GM21619 (cell line): Measurements from ENCODE around the gene TMEM272.
A peak's percentile ranks its signal among the peaks of the same experiment; 100 is the strongest.
"Not testable (repeated sequence)": the region's sequence is repeated elsewhere in the genome, so short reads cannot be mapped to it uniquely, and the experiment has no call there.

Experiments
- ATAC-seq: cut with Tn5 transposase; IDR thresholded peaks from one replicate; pipeline ENCODE4 v1.9.1; 2021; ENCODE audit not compliant: unreplicated experiment

TMEM272 gene

GRCh38 chr13:51825681-51826254, 19.2 kb downstream of the TMEM272 start:
- ATAC-seq: no peak

DNA sequence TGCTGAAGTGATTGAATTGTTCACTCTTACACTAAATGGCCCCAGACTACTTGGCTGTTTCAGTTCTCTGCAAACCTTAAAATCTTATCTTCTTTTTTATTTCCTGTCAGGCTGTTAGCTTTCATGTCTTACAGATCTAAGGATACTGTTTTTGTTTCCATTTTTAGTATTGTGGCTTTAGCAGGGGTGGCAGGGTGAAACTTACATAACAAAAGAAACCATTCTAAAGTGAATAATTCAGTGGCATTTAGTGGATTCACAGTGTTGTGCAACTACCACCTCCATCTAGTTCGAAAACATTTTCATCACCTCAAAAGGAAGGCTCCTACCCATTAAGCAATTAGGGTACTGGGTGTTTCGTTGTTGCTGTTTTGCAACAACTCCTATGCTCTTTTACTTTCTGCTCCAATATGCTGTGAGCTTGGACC, 19.8 kb downstream of the TMEM272 start:
- ATAC-seq: no peak

DNA sequence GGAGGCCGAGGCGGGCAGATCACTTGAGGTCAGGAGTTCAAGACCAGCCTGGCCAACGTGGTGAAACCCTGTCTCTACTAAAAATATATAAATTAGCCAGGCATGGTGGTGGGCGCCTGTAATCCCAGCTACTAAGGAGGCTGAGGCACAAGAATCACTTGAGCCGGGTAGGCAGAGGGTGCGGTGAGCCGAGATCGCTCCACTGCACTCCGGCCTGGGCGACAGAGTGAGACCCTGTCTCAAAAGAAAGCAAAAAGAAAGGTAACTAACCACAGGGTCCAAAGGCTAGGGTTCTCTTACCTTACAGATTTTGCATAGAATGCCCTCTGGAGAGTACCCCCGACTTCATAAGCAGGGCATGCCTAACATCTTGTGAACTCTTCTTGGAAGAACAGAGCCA, 20.3 kb downstream of the TMEM272 start:
- ATAC-seq: not testable (repeated sequence)

DNA sequence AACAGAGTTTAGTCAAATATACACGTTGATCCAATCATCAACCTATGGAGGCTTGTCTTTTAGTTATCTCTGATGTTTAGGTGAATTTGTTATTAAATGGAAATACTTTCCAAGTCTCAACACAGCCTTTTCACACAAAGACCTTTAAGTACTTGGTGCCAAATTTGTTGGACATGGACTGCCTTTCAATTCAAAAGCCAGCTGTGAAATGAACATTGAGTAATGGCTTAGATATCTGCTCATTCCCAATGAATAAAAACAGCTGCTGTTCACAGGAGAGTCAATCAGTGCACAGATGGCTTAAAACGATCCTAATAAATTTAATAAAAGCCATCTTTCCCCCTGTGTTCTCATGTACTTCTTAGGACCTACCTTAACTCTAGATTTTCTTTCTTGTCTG, 21.1 kb downstream of the TMEM272 start:
- no peak for ATAC-seq

DNA sequence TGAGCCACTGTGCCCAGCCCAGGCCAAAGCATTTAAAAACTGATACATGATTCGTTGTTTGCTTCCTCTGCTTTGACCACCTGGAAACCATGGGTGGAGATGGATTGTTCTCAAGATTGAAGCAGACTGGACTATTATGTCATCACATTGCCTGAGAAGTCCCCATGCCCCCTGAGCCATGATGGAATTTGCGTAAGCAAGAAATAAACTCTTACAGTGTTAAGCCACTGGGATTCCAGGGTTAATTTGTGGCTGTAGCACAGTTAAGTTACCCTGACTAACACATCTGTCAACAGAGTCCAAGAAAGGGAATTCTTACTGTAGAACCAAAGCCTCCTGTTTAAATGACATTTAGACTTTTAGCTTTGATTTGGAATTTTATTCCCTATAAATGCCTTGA, 21.6 kb downstream of the TMEM272 start:
- ATAC-seq: no peak

DNA sequence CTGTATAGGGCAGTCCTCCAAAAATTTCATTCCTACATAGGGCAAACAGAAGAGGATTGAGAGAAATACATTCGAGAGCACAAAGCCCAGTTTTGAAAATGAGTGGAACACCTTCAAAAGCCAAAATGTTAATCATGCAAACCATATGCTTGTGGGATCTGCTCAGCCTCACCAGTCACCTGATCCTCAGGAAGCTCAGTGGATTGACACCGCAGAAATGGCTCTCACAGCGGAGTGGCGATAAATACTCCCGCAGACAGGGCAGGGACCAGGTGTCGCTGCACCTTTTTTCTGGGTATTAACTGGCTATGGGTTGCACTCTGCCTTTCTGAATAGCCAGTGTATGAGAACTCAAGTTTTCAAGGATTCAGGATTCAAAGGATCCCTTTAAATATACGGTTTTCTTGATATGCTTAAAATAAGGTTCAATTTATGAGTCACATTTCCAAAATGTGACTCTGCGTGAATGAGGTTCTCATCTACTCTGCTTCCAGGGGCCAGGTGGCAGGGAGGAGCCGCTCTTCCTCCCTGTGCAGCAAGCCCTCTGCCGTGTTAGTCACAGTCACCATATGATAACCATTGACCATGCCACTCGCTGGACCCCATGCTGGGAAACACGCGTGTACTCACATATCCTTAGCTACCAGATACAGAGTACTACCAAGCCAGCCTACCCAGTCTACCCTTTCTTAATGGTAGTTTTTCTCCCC, 22.7 kb downstream of the TMEM272 start:
- ATAC-seq: no peak

- no peak for ATAC-seq
Measured at GRCh38 chr13:51821606-51822005, 23.4 kb downstream of the TMEM272 start.

DNA sequence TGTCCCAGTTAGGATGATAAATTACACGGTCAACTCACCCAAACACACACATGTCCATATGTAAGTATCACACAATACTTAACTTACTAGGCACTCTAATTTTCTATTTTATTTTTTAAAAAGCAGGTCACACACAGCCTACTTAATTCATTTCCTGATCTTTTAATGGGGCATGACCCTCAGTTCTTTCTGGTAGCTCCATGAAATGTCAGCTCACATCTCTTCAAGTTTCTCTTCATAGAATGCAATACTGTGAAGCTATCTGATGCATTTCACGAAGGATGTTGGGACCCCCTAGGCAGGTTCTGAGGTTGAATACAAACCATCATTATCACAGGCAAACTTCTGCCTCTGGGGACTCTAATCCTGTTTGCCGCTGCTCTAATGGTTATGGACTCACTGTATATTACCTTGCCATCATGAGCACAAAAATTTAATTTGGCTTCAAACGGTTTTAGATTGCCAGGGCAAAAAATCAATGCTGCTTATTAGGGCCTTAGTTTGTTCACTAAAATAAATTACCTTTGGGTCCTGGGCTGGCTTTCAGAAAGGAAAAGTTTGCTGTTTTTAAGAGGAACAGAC, 24.9 kb downstream of the TMEM272 start:
- ATAC-seq: no peak

- no peak for ATAC-seq
Measured at GRCh38 chr13:51819544-51819943, 25.4 kb downstream of the TMEM272 start.

- ATAC-seq: peak; percentile 38
Measured at GRCh38 chr13:51818781-51819511, 26.0 kb downstream of the TMEM272 start.

GRCh38 chr13:51818276-51818675, 26.7 kb downstream of the TMEM272 start:
- ATAC-seq: no peak

DNA sequence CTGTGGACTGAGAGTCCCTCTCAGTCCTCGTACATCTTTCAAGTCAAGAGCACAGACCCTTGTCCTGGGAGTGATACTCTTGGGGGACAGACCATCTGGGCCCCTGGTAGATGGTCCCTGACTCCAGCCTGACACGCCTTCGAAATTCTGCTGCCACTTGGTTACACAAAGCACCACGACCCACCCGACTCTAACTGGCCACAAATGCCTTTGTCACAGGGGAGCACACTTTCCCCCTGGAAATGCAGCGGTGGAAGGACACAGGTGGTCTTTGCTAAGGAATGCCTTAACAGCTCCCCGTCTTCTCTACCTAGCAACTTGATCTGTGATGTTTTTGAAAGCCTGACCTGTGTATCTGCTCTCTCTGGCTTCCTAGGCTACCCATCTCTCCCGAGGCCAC, 27.3 kb downstream of the TMEM272 start:
- no peak for ATAC-seq

DNA sequence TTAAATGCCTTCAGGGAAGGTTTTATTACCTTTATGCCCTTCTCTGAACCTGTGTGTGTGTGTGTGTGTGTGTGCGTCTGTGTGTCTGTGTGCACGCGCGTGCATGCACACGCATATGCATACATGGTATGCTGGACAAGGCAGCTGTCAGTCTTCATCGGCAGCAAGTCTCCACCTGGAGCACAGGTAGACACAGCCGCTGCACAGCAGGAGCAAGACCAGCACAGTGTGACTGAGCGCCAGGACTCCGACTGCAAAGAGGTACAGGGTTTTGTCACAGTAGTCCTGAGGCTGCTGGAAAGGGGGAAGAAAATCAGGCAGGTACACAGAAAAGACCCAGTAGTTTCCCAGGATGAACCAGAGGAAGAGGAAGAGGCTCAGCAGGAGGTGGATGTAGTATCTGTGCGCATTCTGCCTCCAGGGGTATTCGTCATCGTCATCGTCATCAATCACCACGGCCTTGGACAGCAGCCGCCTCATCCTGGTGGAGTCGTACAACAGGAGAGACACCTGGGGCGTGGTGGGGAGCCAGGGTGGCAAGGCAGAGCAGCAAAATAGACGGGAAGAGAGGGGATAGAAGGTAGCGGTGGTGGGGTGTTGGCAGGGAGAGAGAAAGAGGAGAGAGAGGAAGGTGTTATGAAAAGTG, 28.2 kb downstream of the TMEM272 start:
- no peak for ATAC-seq

GRCh38 chr13:51815848-51816247, 29.1 kb downstream of the TMEM272 start:
- ATAC-seq: no peak

DNA sequence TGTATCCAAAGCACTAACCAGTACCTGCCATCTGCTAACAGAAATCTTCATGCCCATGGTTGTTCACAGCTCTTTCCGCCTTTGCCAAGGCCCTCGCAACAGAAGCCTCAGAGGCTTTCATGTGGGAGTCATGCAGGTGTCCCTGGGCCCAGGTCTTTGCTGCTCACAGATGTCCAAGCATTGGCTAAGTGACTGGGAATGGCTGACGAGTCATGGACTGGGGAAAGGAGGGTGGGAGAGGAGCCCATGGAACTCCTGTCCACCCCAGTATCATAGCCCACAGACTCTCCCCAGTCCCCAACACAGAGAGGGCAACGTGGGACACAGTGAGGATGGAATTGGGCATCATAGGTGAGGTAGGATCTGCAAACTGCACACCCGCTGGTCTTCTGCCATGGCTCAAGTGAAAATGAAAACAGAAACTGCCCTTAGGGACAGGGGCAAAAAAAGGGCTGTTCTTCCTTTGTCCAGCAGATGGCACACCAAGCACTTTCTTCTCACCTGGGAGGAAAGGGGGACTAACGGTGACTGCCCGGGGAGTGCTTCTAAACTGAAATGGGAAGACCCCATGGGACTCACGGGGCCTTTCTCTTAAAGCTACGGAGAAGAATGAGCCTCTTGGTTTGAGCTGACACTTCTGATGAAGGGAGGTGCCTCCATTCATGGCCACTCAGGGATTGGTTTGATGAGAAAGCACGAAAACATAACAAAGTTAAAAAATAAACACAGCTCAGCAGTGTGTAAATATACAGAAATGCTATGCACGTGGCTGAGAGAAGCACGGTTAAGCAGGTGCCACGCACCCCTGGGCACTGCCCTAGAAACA, 29.9 kb downstream of the TMEM272 start:
- peak; percentile 74 for ATAC-seq

DNA sequence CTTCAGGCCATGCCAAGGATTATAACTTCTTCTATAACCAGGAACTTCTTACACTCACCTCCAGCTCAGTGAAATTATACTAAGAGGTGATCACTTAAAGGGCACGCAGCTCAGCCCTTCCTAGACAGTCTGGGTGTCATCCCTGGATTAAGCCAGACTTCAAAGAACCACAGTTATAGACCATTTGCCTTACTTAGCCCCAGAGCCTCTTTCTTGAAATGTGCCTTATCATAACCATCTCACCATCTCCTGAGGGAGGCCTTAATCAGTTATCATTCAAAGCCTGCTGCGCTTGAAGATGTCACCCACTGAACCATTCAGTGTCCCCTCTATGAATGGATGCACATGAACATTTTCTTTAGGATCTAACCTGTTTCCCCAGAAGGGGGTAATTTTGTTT, 30.9 kb downstream of the TMEM272 start:
- ATAC-seq: no peak

DNA sequence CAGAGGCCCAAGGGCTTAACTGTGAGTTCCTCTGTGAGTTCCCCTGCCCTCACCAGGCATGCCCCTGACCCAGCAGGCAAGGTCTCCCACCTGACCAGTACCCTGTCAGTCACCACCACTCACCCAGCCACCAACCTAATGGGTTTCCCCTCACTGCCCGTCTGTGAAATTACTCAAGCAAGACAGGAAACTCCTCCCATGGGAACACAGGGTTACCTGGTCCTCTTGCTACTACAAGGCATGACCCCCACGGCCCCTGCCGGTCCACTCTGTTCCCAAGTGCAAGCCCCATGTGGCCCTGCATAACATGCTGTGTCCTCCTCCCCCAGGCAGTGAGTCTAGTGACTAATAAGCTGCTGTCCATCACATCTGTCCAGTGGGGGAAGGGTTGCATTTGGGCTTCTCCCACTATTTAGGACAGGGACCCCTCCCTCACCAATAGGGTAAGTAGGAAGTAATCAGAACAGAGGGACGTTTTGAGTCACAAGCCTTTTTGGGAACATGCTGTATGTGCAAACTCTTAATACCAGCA, 33.0 kb downstream of the TMEM272 start:
- no peak for ATAC-seq

- no peak for ATAC-seq
Measured at GRCh38 chr13:51811046-51811445, 33.9 kb downstream of the TMEM272 start.

DNA sequence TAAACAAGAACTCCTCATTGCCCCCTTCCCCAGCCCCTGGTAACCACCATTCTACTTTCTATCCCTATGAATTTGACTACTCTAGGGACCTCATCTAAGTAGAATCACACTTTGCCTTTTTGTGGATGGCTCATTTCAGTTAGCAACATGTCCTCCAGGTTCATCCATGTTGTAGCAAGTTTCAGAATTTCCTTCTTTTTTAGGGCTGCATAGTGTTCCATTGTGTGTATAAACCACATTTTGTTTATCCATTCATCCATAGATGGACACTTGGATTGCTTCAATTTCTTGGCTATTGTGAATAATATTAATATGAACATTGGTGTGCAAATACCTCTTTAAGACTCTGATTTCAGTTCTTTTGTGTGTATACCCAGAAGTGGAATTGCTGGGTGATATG, 36.2 kb downstream of the TMEM272 start:
- no peak for ATAC-seq

- no peak for ATAC-seq
Measured at GRCh38 chr13:51807041-51807440, 37.9 kb downstream of the TMEM272 start.
